Esophagus (tissue), 2 donors: Measurements from ENCODE around the gene HAO2. TPM values are rescaled to one million over a fixed set of nuclear protein-coding genes. Genes with fewer than 3 reads are reported as not detected.

Source experiments
- H3K27ac ChIP-seq, 2 donors: one replicate each; pipeline ENCODE4 v1.5.1; 2013; ENCODE audit warnings: low read depth in 2 of 2, mild to moderate bottlenecking in 2 of 2, inconsistent platforms in 1 of 2, low read length in 1 of 2, moderate library complexity in 1 of 2
- H3K27me3 ChIP-seq, 2 donors: one replicate each; pipeline ENCODE4 v1.6.1; 2013; ENCODE audit warnings: low read length in 2 of 2, control low read depth in 1 of 2, mild to moderate bottlenecking in 1 of 2; ENCODE audit not compliant: insufficient read depth in 2 of 2, control insufficient read depth in 1 of 2
- H3K36me3 ChIP-seq, 2 donors: one replicate each; pipeline ENCODE4 v1.6.1; 2013; ENCODE audit warnings: low read length in 1 of 2; ENCODE audit not compliant: control insufficient read depth in 2 of 2, insufficient read depth in 2 of 2
- H3K4me1 ChIP-seq, 2 donors: one replicate each; pipeline ENCODE4 v1.6.1; 2013; ENCODE audit warnings: low read length in 1 of 2; ENCODE audit not compliant: control insufficient read depth in 2 of 2, insufficient read depth in 2 of 2
- H3K4me3 ChIP-seq, 2 donors: one replicate each; pipeline ENCODE4 v1.5.1; 2013; ENCODE audit warnings: low read length in 2 of 2, mild to moderate bottlenecking in 2 of 2, low read depth in 1 of 2, moderate library complexity in 1 of 2
- H3K9me3 ChIP-seq, 2 donors: one replicate each; pipeline ENCODE4 v1.6.1; 2013; ENCODE audit warnings: mild to moderate bottlenecking in 2 of 2, low read depth in 1 of 2, low read length in 1 of 2, moderate library complexity in 1 of 2; ENCODE audit not compliant: control insufficient read depth in 2 of 2, insufficient read depth in 1 of 2
- WGBS, 2 donors: extraction: QIAGEN DNeasy Blood & Tissue Kit; methylation state at CpG; one replicate each; pipeline ENCODE4 v1.1.7; 2013; 5-methylcytosine and 5-hydroxymethylcytosine counted together
- polyA plus RNA-seq, 2 donors: library from polyadenylated mRNA; stranded (reverse); fragments of 200-250 nt; gene quantifications; one replicate each; pipeline ENCODE4 v1.2.3, GENCODE V29; 2013
- donor health status: healthy with polysubstance abuse.
- donor health status: Bipolar disorder and iron deficiency.

Gene HAO2
- polyA plus RNA-seq, 2 donors = not detected

DNA sequence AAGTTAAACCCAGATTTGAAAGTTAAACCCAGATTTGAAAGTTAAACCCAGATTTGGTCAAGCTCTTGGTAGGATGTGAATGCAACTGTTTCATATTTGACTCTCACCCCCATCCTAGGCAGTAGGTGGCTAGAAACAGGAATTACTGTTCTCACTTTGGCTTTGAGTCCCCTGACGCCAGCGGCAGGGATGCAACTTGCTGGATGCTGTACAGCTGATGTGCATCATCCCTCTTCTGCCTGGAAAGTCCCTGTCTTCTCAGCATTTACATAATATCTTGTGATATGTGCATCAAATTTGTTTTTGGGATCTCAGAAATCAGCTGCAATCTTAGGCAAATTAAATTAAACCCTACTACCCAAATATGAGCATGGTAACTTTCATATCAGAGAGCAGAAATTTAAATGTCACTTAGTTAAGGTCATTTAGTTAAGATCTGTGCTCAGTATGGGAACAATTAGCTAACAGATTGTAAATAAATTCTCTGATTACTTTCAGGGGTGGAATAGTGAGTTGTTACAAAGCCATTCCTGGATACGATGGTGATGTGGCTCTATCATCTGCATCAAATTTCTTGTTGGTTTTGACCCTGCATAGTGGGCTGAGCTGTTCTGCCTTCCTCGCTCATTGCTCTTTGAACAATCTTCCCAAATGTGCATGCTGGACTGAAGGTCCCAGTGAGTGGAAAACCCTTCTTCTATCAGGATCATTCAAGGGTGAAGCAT is 6.8 kb upstream of the HAO2 start:
- Histone ChIP-seq H3K27ac (no peak overlapping the region), H3K36me3 (no peaks in the 10 kb centered on the region), H3K27me3 (no peaks in the 10 kb centered on the region), H3K4me3 (no peak overlapping the region), H3K4me1 (no peaks in the 10 kb centered on the region), H3K9me3 (no peaks in the 10 kb centered on the region)
- WGBS, 2 donors = 73 to 74% methylated on average over 4 of the region's 4 CpGs

DNA sequence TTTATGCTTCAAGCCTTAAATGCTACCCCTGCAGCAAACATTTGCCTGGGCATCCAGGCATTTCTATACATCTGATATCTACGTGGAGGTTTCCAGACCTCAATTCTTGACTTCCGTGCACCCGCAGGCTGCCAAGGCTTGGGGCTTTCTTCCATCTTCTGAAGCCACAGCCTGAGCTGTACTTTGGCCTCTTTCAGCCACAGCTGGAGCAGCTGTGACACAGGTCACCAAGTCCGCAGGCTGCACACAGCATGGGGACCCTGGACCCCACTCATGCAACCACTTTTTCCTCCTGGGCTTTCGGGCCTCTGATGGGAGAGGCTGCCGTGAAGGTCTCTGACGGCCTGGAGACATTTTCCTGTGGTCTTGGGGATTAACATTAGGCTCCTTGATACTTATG is 5.4 kb upstream of the HAO2 start:
- Histone ChIP-seq H3K4me1 (no peaks in the 10 kb centered on the region), H3K27me3 (no peaks in the 10 kb centered on the region), H3K36me3 (no peaks in the 10 kb centered on the region), H3K27ac (no peak overlapping the region), H3K4me3 (no peak overlapping the region), H3K9me3 (no peaks in the 10 kb centered on the region)
- WGBS, 2 donors = 85% methylated on average over 7 of the region's 7 CpGs

DNA sequence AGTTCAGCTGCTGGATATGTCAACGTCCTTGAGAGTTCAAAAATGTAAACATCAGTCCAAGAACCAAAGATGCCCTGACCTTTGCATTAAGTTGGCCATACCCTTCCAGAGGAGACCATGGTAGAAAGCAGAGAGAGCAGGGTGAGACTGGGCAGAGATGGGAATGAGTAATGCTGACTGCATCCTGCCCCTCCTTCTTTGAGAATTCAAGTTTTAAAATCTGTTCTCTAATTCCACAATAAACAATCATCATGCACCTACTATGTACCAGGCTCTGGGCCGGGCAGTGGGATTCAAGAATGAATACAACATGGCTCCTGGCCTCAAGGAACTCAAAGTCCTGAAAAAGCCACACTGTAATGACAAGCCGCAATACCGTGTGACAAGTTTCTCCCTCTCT is 3.9 kb upstream of the HAO2 start:
- H3K4me3 ChIP-seq = no peak overlapping the region
- WGBS, 2 donors = 70 to 73% methylated on average over 4 of the region's 4 CpGs
- no peaks in the 10 kb centered on the region for H3K36me3 ChIP-seq
- no peak overlapping the region for H3K27ac ChIP-seq
- no peaks in the 10 kb centered on the region for H3K27me3 ChIP-seq
- H3K9me3 ChIP-seq = no peaks in the 10 kb centered on the region
- H3K4me1 ChIP-seq = no peaks in the 10 kb centered on the region

DNA sequence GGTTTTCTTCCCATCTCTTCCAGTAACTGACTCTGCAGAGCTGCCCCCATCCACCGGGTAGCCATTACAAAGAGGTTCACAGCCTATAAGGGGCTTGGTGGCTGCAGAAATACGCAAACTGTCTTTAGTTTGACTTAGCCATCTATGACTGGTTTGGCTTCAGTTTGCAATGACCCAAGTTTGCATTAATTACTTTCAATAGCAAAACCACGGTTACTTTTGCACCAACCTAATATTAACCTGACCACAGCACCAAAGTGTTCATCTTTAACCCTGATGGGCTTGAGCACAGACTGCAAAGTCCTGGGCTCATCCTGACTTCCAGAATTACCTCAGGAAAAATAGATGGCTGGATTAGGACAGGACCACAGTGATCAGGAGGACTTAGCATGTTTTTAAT is 2.2 kb upstream of the HAO2 start:
- no peaks in the 10 kb centered on the region for H3K4me1 ChIP-seq
- no peaks in the 10 kb centered on the region for H3K36me3 ChIP-seq
- no peaks in the 10 kb centered on the region for H3K27me3 ChIP-seq
- no peak overlapping the region for H3K27ac ChIP-seq
- H3K4me3 ChIP-seq = no peak overlapping the region
- no peaks in the 10 kb centered on the region for H3K9me3 ChIP-seq
- 87 to 92% methylated on average over 3 of the region's 3 CpGs for whole genome bisulfite sequencing, 2 donors

DNA sequence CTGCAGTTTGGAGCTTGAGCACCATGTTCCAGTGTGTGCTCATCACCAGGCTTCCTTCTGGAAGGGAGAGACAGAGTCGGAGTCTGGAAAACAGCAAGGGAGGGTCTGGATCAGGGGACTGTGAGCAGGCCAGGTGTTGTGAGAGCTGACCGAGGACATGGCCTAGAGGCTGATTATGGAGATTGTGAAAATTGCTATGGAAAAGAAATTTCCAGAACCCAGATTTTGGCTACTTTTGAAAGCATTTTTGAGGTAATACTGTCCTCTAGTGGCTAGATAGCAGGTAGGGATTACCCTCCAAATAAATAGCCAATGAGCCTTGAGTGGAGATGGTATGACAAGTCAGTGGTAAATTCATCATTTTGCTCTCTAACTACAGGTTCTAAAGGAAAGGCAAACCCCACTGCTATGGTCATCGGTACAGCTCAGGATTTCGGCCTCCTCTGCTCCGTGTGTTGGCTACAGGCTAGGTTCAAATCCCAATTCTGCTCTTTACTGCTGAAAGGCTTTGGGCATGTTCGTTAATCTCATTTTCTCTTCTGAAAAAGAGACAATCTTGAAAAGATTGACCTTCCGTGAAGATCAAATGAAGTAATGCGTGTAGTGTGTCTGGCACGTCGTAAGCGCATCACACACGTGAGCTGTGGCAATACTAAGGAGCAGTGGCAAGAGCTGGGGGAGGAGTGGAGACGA is 1.0 kb upstream of the HAO2 start:
- 69 to 71% methylated on average over 13 of the region's 13 CpGs for WGBS, 2 donors
- Histone ChIP-seq H3K36me3 (no peaks in the 10 kb centered on the region), H3K27ac (no peak overlapping the region), H3K4me3 (no peak overlapping the region), H3K27me3 (no peaks in the 10 kb centered on the region), H3K4me1 (no peaks in the 10 kb centered on the region), H3K9me3 (no peaks in the 10 kb centered on the region)

DNA sequence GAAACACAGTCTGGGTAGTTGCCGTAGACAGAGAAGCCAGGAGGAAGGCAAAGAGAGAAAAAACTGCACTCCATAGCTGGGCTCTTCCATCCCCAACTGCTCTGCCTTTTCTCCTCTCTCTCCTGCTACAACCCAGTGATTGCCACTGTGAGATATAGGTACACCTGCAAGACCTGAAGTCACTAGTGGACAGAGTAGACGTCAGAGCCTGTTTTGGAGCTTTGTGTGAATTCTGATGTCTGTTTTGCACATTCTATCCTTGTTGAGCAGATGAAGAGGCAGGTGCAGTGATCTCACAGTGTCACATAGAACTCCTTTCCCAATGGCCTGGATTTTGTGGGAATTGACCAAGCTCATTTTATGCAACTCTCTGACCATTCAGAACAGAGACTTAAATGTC is 2.2 kb downstream of the HAO2 start:
- Histone ChIP-seq H3K9me3 (no peaks in the 10 kb centered on the region), H3K4me1 (no peaks in the 10 kb centered on the region), H3K27me3 (no peaks in the 10 kb centered on the region), H3K36me3 (no peaks in the 10 kb centered on the region), H3K4me3 (no peak overlapping the region), H3K27ac (no peak overlapping the region)
- WGBS, 2 donors = 86 to 90% methylated on average over 2 of the region's 2 CpGs

DNA sequence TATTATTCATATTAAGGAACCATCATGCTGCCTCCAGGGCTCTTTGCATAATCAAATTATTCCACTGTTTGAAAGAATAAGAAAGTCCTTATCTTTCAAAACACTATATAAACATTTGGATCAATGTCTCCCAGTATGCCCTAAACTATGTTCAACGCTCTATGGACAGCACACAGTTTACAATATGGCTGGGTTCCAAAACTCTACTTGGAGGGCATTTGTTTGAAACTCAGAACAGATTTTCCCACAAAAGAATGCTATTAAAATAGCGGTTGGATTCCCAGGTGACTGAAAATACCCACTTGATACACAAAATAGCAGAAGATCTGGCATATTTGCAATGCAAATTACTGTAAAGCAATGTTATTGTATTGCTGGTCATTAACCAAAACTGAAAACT is 3.2 kb downstream of the HAO2 start:
- Histone ChIP-seq H3K36me3 (no peaks in the 10 kb centered on the region), H3K27ac (no peak overlapping the region), H3K4me3 (no peak overlapping the region), H3K9me3 (no peaks in the 10 kb centered on the region), H3K27me3 (no peaks in the 10 kb centered on the region), H3K4me1 (no peaks in the 10 kb centered on the region)
- 36 to 45% methylated on average over 2 of the region's 2 CpGs for WGBS, 2 donors

DNA sequence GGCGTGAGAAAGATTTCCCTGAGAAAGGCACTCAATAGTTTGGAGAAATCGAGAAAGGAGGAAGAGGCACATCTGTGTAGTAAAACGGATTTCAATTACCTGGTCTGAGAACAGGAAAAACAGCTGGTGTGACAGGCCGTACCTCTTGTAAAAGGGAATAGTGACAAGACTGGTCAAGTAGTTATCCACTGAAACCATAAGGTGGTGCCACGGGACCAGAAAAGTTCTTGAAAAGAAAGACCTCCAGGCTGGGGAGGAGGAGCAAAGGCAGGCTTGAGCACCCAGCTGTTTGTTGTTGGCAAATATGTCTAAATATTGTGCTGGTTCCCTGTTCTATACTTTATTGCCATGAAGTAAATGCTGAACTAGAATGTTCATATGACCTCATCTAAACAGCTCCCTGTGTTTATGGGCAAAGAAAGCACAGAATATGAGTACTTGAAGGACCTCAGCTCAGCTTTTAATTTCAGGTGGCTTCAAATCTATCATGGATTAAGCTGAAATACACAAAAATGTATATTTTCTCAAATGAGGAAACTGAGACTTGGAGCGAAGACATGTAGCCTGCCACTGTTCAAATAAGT is 4.0 kb downstream of the HAO2 start:
- H3K27me3 ChIP-seq = no peaks in the 10 kb centered on the region
- no peak overlapping the region for H3K4me3 ChIP-seq
- no peaks in the 10 kb centered on the region for H3K4me1 ChIP-seq
- WGBS, 2 donors = 32 to 39% methylated on average over 6 of the region's 6 CpGs
- H3K27ac ChIP-seq = no peak overlapping the region
- H3K36me3 ChIP-seq = no peaks in the 10 kb centered on the region
- H3K9me3 ChIP-seq = no peaks in the 10 kb centered on the region

DNA sequence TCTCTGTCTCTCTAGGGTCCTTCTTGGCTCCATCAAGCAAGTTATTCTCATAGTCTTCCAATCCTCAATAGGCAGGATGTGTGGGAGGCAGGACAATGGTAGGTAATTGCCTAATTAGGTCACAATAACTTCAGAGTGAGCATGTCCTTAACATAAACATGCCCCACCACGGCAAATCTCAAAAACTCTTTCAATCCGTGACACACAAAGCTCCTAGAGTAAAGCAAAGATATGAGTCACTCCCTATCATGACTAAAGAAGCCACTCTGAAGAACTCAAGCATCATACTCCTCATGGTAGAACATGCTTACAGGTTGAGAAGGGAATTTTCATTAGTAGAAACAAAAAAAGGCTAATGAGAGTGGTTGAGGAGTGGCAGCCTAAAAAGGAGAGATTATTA is 4.9 kb downstream of the HAO2 start:
- WGBS, 2 donors = 24 to 26% methylated on average over 2 of the region's 2 CpGs
- H3K4me3 ChIP-seq = no peak overlapping the region
- no peaks in the 10 kb centered on the region for H3K9me3 ChIP-seq
- no peaks in the 10 kb centered on the region for H3K36me3 ChIP-seq
- H3K4me1 ChIP-seq = no peaks in the 10 kb centered on the region
- no peak overlapping the region for H3K27ac ChIP-seq
- H3K27me3 ChIP-seq = no peaks in the 10 kb centered on the region
